ENCODE measurements around the gene RDH5.

DNA sequence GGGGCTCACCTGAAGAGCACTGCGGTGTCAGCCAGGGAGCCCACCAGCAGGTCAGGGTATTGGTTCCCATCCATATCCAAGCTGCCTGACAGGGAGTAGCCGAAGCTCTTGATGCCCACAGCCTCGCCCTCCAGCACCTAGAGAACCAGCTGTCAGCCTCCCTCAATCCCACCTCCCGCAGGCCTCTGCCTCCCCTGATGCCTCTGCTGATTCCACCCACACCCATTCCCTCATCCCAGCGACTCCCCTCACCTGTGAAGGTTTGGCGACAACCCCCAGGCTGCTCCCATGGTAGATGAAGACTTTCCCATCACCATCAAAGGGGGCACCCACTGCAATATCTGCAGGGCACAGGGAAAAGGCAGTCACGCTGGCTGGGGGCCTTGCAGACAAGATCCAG, 22.5 kb upstream of the RDH5 start:
- TF ChIP-seq, protein P1, sequence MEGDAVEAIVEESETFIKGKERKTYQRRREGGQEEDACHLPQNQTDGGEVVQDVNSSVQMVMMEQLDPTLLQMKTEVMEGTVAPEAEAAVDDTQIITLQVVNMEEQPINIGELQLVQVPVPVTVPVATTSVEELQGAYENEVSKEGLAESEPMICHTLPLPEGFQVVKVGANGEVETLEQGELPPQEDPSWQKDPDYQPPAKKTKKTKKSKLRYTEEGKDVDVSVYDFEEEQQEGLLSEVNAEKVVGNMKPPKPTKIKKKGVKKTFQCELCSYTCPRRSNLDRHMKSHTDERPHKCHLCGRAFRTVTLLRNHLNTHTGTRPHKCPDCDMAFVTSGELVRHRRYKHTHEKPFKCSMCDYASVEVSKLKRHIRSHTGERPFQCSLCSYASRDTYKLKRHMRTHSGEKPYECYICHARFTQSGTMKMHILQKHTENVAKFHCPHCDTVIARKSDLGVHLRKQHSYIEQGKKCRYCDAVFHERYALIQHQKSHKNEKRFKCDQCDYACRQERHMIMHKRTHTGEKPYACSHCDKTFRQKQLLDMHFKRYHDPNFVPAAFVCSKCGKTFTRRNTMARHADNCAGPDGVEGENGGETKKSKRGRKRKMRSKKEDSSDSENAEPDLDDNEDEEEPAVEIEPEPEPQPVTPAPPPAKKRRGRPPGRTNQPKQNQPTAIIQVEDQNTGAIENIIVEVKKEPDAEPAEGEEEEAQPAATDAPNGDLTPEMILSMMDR (IDR thresholded peaks at IDR 0.05), result no peak
- TF ChIP-seq POLR2A (IDR thresholded peaks at IDR 0.05) (no peak), EP300 (IDR thresholded peaks at IDR 0.05) (no peak)
